ENCODE measurements around the gene PHF21B.

DNA sequence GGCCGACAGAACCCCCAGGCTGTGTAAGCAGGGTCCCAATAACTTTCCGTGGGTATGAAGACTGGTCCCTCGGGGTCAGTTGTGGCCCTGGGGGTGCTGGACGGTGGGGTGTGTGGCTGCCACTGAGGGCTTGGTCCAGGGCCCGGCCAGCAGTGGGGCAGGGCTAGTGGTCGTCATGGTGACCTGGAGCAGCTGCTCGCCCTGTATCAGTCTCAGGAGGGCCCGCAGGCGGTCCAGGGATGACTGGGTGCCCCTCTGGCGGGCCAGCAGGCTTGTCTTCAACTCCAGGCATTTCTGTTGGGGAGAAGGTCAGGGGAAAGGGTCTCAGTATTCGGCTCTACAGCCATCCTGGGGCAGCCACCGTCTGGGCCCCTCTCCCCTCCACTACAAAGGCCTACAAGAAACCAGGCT, 126.8 kb downstream of the PHF21B start:
- TF ChIP-seq, protein P1, sequence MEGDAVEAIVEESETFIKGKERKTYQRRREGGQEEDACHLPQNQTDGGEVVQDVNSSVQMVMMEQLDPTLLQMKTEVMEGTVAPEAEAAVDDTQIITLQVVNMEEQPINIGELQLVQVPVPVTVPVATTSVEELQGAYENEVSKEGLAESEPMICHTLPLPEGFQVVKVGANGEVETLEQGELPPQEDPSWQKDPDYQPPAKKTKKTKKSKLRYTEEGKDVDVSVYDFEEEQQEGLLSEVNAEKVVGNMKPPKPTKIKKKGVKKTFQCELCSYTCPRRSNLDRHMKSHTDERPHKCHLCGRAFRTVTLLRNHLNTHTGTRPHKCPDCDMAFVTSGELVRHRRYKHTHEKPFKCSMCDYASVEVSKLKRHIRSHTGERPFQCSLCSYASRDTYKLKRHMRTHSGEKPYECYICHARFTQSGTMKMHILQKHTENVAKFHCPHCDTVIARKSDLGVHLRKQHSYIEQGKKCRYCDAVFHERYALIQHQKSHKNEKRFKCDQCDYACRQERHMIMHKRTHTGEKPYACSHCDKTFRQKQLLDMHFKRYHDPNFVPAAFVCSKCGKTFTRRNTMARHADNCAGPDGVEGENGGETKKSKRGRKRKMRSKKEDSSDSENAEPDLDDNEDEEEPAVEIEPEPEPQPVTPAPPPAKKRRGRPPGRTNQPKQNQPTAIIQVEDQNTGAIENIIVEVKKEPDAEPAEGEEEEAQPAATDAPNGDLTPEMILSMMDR (IDR thresholded peaks at IDR 0.05; ENCODE audit: low read length) = no peak
- TF ChIP-seq EZH2 (IDR thresholded peaks at IDR 0.05; ENCODE audit: borderline replicate concordance, low read length) = no peak
